ENCODE results near the gene IMP3.

- no peak for TF ChIP-seq SUZ12 (IDR thresholded peaks at IDR 0.05; ENCODE audit: extremely low read depth, insufficient read depth, insufficient read length)
- no peak for TF ChIP-seq YY1 (IDR thresholded peaks at IDR 0.05; ENCODE audit: insufficient read depth, insufficient read length)
- TF ChIP-seq ZNF274 (IDR thresholded peaks at IDR 0.05; ENCODE audit: low read depth, low read length), result no peak
Measured at GRCh38 chr15:75651810-75652543, 12.0 kb upstream of the IMP3 start.

All from NT2/D1 (cell line).